Gastroesophageal sphincter (tissue), 3 donors: ENCODE data around the gene NAT9.

Source experiments
- EP300 ChIP-seq: sonication (generic); formaldehyde crosslinking; IDR thresholded peaks from one replicate; pipeline ENCODE4 v1.6.1; 2017; ENCODE audit warnings: antibody characterized with exemption, mild to moderate bottlenecking
- POLR2A ChIP-seq, 2 donors: fragments of 450-650 bp; IDR thresholded peaks; one replicate each; pipeline ENCODE4 v1.6.1; 2017; ENCODE audit warnings: antibody characterized with exemption in 2 of 2, mild to moderate bottlenecking in 2 of 2, moderate library complexity in 1 of 2
- POLR2AphosphoS5 ChIP-seq: sonication (generic); formaldehyde crosslinking; IDR thresholded peaks from one replicate; pipeline ENCODE4 v1.6.1; 2017; ENCODE audit warnings: antibody characterized with exemption
- TF ChIP-seq, protein P1 (sequence below), 4 experiments: fragments of 200-600 bp in 2 of 4; fragments of 450-650 bp in 2 of 4; sonication (generic) in 1 of 4; IDR thresholded peaks; one replicate each; pipeline ENCODE4 v1.5.1; 2017 to 2019; ENCODE audit warnings: antibody characterized with exemption in 4 of 4, mild to moderate bottlenecking in 2 of 4, moderate library complexity in 2 of 4

DNA sequence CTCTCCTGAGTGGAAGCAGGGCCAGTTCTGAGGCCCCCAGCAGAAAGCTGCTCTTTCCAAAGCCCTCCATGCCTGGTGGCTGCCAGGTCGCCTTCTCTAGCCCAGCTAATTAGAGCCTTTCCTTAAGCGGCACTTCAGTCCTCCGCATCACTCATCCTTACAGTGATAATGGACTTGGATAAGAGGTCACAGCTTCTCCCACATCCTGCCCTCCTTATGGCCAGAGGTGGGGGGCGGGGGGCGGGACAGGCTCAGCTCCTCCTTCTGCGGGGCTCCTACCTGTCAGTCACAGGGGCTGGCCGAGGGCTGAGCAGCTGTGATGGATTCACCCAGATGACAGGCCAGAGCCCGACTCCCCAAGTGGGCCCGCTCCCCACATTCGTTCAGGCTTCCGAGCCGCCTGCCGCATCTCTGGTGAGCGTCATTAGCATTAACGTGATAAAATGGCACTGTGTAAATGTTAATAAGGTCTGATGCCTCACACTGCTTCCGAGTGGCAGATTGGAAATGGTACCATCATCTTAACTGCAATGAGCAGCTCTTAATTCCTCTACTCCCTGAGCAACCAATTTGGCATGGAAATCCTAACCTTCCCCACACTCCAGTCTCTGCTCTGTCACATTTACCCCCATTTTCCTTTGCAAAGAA is 42.3 kb upstream of the NAT9 start:
- no peak for TF ChIP-seq POLR2A (IDR thresholded peaks at IDR 0.05)
- TF ChIP-seq, protein P1, sequence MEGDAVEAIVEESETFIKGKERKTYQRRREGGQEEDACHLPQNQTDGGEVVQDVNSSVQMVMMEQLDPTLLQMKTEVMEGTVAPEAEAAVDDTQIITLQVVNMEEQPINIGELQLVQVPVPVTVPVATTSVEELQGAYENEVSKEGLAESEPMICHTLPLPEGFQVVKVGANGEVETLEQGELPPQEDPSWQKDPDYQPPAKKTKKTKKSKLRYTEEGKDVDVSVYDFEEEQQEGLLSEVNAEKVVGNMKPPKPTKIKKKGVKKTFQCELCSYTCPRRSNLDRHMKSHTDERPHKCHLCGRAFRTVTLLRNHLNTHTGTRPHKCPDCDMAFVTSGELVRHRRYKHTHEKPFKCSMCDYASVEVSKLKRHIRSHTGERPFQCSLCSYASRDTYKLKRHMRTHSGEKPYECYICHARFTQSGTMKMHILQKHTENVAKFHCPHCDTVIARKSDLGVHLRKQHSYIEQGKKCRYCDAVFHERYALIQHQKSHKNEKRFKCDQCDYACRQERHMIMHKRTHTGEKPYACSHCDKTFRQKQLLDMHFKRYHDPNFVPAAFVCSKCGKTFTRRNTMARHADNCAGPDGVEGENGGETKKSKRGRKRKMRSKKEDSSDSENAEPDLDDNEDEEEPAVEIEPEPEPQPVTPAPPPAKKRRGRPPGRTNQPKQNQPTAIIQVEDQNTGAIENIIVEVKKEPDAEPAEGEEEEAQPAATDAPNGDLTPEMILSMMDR (IDR thresholded peaks at IDR 0.05): no peak
- TF ChIP-seq POLR2AphosphoS5: no peak
- TF ChIP-seq EP300: no peak
